ENCODE results near the gene CD52. TPM values are rescaled to one million over a fixed set of nuclear protein-coding genes. Genes with fewer than 3 reads are reported as not detected.
"Not testable (repeated sequence)": the region's sequence is repeated elsewhere in the genome, so short reads cannot be mapped to it uniquely, and the experiment has no call there.

CD52 gene
- total RNA-seq, 1 experiment from 2014 or later = not detected

DNA sequence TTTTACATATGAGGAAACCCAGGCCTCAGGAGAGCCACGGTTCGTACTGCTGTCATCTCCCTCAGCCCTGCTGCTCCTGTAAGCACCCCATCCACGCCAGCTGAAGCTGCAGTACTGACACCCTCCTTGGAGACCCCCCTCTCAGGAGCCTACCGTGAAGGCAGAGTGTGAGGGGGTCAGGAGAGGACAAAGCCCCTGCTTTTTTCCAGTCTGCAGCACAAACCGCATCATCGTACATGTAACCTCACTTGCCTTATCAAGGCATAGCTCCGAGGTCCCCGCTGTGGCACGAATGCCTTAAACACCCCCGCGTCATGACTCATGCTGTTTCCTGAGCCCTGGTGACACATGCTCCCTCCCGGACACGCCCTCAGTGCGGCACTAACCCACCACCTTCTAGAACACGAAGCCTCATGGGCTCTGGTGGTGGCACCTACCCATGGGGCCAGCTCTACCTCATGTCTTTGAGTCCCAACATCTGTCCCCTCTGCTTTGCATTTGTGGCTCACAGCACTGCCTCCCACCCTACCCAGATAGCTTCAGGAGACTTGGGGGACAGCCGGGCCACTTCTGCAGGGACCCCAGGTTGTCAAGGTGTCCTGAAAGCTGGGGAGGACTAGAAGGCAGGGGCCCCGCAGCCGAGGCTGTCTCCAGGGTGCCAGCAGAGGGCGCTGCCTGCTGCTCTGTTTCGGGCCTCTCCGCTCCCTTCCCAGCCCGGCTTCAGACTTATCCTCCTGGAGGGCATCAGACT lies 33.0 kb upstream of the CD52 start:
- DNase-seq (ENCODE audit: low read depth) = peak; percentile 99

DNA sequence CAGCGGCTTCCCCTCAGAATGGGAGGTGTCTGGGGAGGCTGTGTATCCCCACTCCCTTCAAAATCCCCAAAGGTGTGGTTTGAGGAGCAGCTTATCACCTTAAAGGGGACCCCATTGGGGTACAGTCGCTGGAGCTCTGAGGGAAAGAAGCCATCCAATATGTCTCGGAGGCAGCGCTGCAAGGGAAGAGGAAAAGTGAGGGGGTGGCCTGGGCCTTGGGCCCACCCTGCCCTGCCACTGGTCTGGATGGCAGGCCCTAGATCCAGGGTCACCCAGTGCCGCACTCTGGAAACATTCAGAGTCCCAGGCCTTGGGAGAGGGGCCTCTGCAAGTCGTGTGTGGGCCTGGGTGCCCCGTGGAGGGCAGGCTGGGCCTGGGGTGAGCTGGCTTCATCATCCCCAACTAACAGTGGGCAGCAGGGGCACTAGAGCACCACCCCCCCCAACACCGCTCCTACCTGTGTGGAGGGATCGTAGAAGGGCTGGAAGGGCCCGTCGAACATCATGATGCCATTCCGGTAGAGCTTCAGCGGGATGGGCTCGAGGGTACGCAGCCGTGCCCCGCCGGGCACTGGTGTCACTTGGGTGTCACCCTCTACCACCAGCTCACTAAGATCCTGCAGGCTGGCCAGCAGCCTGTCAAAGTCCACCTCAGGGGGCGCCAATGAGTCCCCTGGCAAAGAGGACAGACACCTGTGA lies 32.2 kb upstream of the CD52 start:
- DNase-seq (ENCODE audit: low read depth) = peak; percentile 52

DNA sequence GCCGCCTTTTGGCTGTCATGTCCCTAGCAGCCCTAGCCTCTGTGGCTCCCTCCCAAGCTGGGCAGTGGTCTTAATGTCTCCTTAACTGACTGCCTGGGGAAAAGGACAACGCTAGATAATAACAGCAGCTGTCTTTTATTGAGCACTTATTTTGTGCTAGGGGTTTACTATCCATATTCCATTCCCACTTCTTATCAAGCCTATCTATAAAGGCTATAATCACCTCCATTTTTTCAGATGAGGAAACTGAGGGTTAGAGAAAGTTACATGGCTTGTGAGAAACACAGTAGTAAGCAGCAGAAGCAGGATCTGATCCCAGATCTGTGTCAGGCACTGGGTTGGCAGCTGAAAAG lies 31.7 kb upstream of the CD52 start:
- DNase-seq (ENCODE audit: low read depth) = no peak

DNA sequence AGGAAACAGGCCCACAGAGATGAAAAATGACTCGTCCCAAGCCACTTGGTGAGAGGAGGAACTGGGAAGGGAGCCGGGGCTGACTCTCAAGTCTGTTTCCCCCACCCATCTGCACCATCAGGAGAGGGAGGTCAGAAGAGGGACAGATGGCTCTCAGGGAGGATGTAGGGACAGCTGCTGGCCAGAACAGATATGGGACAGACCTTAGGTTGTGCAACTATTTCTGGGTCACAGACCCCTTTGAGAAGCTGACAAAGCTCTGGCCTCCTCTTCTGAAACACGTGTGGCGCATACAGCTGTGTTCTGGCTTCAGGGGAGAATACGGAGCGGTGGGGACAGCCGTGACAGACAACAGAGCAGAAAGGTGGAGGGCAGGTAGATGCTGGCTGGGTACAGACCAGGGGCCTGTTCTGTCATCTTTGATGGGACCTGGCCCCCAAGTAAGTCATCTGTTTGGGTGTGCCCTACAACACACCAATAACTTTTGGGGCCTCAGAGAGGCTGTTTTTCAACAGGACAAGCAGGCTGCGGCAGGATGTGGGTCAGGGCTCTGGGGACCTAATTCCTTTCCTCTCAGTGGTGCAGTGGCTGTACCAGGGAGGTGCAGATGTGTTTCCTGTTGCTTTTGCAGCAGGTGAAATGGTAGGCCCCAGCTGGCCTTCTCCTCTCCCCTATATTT lies 30.6 kb upstream of the CD52 start:
- DNase-seq (ENCODE audit: low read depth) = no peak

DNA sequence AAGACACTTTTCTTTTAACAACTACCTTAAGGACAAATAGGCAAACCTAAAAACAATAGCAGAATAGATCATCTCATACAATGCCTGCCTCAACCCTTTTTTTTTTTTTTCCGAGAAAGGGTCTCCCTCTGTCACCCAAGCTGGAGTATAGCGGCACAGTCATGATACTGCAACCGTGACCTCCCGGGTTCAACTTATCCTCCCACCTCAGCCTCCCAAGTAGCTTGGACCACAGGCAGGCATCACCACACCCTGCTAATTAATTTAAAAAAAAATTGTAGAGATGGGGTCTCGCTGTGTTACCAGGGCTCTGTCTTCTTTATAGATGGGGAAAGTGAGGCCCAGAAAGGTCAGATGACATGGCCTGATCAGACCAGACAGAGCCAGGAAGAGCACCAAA lies 29.9 kb upstream of the CD52 start:
- DNase-seq (ENCODE audit: low read depth) = no peak

DNA sequence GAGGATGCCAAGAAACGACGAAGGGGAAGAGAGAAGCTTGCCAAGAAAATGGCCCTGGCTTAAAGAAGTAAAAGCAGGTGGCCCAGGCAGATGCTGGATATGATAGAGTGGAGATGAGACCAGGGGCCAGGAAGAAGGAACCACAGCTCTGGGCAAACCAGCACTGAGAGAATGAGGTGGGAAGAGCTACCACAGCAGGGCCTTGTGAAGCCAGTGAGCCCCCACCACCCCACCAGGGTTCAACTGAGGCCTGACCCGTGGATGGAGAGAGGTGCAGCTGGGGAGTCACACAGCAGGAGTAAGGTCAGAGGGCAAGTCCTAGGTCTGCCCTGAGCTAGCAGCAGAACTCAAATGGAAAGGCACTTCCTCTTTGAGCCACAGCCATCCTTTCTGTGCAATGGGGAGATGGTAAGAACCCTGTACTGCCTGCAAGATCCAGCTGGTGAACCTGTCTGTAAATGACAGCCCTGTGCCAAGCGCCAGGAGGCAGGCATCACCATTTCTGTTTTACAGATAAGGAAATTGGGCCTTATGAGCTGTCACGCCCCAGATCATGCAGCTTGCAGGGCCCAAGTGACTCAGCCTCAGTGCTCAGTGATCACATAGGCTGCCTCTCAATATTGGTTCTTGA lies 29.3 kb upstream of the CD52 start:
- peak; percentile 69 for DNase-seq (ENCODE audit: low read depth)

DNA sequence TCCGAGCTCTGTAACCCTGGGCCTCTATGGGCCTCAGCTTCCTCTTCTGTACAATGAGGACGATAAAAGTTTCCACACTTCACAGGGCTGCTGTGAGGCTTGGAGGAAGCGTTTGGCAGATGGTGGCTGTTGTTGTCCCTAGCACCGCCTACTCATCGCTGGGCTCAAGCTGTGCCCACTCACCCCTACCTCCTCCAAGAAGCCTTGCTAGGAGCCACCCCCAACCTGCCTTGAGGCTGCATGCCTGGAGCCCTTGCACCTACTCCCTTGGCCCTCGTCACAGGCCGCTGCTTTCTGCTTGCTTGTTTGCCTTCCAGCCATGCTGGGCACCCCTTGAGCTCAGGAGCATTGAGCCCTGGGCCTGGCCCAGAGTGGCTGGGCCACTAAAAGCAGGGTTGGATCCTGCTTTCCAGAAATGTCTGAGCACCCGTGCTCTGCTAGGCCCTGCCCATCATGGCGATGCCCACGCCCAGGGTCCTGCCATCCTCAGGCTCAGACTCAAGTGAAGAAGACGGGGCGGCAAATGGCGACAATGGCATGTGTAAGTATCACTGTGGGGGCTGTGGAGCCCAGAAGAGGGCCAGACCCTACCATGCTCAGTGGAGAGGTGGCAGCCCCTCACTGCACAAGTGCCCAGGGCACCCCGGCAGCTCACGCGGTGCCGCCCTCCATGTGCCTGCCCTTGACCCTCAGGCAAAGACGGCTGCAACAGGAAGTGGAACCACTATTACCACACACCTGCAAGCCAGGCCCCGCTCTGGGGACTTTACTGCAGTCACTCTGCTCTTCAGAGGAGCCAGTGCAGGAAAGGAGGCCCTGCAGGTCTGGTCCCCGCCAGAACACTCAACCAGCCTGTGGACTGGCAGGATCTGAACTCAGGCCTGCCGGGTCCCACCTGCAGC lies 28.3 kb upstream of the CD52 start:
- DNase-seq (ENCODE audit: low read depth) = no peak

DNA sequence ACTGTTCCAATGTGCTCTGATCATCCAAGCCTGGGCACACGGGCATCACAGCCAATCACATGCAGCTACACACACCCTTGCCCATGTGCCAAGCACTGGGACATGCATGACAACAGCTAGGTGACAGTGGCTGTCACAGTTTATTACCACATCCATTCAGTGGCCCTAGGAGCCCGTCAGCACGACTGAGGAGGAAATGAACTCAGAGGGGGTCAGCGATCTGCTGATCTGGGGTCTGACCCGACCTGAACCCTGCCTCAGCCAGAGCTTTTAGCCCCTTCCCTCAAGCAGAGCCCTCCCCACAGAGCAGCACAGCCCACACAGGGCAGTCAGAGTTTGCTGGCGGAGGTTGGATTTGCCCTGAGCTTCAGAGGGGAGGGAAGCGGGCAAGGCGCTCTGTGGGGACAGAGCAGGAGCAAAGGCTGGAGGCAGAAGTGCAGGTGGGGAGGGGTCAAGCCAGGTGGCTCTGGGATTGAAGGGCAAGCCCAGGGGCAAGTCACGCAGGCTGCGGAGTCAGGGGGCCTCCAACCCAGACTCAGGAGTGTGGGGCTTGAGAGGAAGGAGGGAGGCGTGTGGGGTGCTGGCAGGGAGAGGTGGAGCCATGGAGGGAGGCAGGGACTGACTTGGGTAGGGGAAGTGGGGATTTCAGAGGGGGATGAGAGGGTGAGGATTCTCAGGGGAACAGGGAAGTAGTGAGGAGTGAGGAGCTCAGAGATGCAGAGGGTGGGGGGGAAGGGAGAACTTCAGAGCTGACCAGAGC lies 27.5 kb upstream of the CD52 start:
- DNase-seq (ENCODE audit: low read depth) = no peak

DNA sequence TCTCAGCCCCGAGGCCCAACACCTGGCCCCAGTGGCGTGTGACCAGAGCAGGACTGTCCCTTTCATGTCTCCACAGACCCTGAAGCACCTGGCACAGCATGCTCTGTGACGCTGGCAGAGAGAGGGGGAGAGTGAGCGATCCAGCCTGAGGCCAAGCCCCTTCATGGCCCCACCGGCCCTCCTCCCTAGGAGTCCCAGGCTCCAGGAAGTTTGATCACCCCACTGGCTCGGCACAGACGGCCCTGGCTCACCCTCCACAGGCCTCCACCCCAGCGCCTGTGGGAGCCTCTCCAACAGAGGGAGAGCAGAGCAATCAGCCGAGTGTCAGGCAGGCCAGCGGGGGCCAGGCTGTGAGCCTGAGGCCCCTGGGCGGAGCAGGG lies 26.9 kb upstream of the CD52 start:
- no peak for DNase-seq (ENCODE audit: low read depth)

DNA sequence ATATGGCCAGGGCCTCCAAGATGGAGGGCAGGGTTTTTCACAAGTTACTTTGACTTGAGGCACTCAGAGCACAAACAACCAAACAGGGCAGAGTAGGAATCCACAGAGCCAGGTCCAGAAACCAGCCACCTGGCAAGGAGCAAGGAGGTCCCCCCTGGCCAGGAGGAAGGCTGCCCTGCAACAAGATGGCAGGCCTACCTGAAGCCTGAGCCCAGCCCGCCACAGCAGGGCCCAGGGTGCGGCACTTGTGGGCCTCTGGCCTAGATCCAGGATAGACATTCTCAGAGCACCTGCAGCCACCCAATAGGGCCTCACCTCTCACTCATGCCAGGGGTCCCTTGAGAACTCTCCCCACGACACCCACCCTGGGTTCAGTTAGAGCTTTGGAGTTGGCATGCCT lies 26.3 kb upstream of the CD52 start:
- DNase-seq (ENCODE audit: low read depth) = no peak

DNA sequence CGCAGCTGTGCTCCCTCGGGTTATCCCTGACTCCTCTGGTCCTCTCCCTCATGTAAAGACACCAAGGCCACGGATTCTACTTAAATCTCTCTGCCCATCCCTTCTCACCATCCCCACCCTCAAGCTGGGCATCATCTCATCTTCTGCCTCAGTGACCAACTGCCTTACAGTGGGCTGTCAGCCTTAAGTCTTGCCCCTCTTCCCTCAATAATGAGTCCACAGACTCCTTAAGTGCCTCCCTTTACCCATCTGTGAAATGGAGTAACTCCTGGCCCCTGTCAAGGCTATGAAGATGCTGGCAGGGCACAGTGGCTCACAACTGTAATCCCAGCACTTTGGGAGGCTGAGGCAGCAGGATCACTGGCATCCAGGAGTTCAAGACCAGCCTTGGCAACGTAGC lies 25.8 kb upstream of the CD52 start:
- DNase-seq (ENCODE audit: low read depth) = no peak

DNA sequence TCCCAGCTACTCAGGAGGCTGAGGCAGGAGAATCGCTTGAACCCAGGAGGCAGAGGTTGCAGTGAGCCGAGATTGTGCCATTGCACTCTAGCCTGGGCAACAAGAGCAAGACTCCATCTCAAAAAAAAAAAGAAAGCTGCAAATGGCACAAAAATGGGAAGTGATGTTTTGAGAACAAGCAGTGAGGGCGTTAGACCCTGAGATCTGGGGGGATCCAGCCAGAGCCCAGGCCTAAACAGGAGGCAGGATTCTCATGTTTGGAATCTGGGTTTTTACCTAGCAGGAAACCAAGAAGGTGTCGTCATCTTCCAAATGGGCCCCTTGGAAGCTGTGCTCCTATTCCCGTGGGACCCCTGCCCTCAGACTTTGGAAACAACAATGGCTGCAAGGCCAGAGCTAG lies 25.0 kb upstream of the CD52 start:
- not testable (repeated sequence) for DNase-seq (ENCODE audit: low read depth)

DNA sequence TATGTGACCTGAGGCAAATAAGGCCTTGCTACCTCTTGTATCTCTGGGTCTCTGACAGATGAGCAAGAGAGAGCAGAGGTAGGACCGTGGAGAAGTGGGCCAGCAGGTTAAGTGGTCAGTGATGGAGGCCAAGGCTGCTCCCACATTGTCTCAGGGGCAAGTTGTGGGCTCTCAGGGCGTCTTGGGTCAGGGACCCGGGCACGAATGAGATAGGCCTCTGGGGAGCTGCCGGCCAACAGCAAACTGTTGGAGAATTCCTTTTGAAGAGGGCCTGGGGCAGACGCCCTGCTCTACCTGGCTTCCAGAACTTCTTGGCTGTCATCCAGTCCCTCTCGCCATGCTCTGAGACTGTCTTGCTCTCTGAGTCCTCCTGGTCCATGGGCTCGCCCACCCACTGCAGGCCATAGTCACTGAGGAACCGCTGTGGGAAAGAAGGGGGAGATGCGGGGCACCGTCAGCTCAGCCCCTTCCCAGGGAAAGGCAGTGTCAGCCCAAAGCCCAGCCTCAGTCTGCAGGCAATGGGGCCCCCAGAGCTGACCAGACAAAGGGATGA lies 23.8 kb upstream of the CD52 start:
- DNase-seq (ENCODE audit: low read depth) = no peak

DNA sequence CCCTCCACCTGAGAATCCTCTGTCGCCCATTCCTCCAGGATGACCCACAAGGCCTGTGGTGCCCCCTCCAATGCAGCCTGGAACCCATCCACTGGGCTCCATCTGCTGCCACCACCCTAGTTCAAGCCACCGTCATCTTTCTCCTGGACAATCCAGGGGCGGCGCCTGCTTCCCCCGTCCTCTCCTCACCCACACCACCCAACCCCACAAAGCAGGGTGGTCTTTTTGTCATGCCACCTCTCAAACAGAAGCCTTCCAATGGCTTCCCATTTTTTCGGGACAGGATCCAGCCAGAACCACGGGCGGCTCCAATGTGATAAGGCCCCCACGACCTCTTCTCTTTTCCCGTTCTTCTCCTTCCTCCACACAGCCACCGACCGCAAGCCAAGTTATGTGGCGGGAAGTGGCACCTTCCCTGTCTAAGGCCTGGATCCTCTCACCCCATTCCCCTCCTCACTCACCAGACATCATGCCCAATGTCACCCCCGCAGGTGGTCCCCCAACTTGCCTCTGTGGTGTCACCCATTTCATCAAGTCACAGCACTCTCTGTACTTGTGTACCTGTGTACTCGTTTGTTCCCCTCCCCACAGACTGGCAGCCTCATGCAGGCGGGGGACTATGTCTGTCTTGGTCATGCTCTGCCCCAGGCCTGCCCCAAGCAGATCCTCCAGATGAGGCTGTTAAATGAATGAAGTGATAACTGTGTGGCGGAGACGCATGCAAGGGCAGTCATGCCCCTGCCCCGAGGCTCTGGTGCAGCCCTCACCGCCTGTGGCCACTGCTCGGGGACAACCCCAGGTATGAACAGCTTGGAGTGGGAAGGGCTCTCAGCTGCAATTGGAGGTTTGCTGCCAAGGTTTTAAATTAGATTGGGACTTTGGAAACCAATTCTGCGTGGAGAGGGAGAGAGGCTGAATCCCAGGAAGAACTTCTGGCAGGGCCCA lies 22.3 kb upstream of the CD52 start:
- DNase-seq (ENCODE audit: low read depth) = no peak

DNA sequence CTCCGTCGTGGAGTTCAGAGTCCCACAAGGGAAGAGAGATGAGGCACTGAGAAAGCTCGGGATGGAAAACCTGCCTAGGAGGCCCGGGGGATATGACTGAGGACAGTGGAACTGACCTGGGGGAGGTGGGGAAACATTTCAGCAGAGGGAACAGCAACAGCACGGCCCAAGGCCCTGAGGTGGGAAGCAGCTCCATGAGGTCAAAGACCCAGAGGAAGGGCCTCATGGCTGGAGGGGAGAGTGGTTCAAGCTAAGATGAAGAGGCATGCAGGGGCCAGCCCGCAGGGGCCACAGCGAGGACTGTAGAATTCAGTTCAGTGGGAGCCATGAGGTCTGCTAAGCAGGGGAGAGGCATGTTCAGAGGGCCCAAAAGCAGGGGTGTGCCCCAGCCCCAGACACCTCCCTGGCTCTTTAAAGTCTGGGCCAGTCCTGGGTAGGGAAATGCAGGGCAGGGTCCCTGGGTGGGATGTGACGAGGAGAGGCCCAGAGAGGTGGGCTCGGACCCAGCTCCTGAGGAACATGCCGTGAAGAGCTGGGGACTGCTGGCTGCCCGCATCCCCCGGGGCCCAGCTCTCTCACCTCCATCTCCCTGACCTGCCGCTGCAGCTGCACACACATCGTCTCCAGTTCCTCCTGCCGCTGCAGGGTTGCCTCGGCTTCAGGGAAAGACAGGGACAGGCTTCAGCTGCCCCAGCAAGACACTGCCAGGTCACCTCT lies 21.3 kb upstream of the CD52 start:
- no peak for DNase-seq (ENCODE audit: low read depth)

DNA sequence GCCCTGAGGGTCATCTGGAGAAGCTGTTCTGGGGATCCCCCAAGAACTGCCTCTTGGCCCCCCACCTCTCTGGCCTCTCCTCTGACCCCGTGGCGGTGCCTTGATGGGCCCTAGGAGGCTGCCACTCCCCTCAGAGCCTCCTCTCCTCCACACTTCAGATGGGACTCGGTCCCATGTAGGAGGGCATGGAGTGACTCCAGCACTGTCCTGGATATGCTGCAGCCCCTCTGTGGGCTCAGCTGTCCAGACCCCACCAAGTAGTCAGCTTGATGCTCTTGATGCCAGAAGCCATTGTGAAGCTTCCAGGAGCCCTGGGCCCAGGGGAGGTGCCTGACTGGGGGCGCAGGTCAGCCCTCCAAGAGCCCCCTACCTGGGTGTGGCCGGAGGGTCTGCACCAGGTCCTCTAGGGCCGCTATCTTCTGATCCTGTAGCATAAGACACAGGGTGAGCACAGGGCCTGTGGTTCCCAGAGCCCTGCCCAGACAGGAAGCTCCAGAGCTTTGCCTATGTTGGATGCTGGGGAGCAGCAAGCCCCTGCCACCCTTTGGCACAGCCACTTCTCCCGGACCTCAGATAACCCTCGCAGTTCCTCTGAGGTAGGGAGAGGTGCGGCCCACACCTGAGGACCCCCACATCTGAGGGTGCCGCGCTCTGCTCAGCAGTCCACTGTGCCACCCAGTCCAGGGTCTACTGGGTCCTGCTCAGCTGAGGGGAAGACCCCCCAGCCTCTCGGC lies 20.5 kb upstream of the CD52 start:
- no peak for DNase-seq (ENCODE audit: low read depth)

DNA sequence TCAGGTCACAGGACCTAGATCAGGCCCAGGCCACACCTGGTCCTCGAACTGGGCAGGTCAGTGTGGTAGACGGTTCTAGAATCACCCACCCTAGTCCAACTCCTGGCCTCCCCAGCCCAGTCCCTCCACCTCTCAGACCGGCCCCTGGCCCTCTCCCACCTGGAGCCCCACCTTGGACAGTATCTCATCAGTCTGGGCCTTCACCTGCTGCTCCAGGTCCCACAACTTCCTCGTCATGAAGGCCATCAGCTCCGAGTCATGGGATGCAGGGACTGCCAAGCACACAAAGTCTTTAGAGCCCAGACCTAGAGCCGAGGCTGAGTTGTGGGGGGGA lies 20.0 kb upstream of the CD52 start:
- no peak for DNase-seq (ENCODE audit: low read depth)

DNA sequence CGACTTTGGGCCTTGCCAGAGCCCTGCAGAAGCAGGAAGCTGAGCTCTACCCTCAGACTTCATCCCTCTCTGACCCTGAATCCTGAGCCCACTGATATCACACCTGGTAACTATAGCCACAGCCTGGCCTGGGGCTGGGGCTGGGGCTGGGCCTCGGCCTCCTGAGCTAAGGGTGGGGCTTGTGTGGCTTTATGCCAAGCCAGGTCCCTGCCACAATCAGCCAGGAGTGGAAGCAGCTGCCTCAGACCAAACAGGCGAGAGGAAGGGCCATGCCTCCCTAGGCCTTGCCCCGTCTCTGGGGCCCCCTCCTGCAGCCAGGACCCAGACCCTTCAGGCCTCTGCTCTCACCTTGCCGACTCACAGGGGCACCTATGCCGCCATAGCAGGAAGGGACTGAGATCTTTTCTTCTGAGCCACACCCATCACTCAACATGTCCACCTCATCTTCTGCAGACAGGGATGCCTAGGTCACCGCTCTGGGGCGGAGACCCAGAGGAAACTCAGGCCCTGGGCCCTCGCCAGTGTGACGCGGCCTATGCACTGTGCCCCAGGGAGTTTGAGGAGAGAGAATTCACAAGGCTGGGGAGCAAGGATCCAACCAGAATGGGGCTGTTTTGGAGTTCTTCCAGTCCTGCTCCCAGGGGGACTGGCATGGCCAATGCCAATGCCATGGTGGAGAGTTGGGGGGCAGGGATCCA lies 17.0 kb upstream of the CD52 start:
- DNase-seq (ENCODE audit: low read depth) = no peak

Measured in Daoy (cell line).